Kidney epithelial cell (primary cell): ENCODE results near the gene TLR6. TPM values are rescaled to one million over a fixed set of nuclear protein-coding genes. Genes with fewer than 3 reads are reported as not detected.
"Not testable (repeated sequence)": the region's sequence is repeated elsewhere in the genome, so short reads cannot be mapped to it uniquely, and the experiment has no call there.

Experiments used
- DNase-seq: peaks from one replicate; pipeline ENCODE4 v3.0.0-alpha.2; 2010; ENCODE audit warnings: low read depth
- H3K27me3 ChIP-seq: 2 replicates; pipeline ENCODE4 v1.6.0; 2011; ENCODE audit warnings: low read length; ENCODE audit not compliant: control insufficient read depth, insufficient read depth
- H3K36me3 ChIP-seq: 2 replicates; pipeline ENCODE4 v1.5.1; 2011; ENCODE audit warnings: low read length; ENCODE audit not compliant: control insufficient read depth, insufficient read depth
- H3K4me3 ChIP-seq: 2 replicates; pipeline ENCODE4 v1.5.1; 2011; ENCODE audit warnings: low read depth, mild to moderate bottlenecking, control low read depth, low read length
- total RNA-seq: library from RNA; depleted of rRNA; stranded (reverse); fragments of >200 nt; gene quantifications from 2 replicates; pipeline ENCODE4 v1.2.3, GENCODE V29; 2015
- TF ChIP-seq, protein P1 (sequence below): IDR thresholded peaks from 2 replicates; pipeline ENCODE4 v1.5.1; 2011; ENCODE audit warnings: mild to moderate bottlenecking, moderate library complexity, low read length, control low read depth, inconsistent platforms; ENCODE audit not compliant: insufficient read depth, poor library complexity, severe bottlenecking

The TLR6 gene
- total RNA-seq, 1 donor from 2014 or later = 1.3 TPM

DNA sequence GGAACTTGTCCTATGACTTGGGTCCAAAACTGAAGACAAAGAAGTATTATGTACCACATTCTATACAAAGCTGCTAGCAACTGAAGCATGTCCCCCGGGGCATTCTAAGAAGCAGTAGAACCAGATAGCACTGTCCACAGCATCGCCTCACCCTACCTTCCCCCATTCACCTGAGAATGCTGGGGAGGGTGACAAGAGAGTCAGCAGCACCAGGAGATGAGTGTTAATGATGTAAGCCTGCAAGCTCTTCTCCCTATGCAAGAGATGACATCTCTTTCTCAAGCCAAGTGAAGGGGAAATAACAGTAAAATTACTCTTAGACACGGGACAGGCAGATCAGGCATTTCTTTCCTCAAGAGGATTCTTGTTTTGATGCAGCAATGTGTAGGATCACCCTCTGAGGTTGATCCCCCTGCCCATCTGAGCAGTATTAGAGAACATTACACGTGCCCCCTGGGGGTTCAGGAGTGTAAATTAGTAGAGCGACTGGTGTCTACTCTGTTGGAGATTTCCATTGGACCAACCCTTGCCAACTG lies 38.1 kb downstream of the TLR6 start:
- no peak for DNase-seq
- TF ChIP-seq, protein P1, sequence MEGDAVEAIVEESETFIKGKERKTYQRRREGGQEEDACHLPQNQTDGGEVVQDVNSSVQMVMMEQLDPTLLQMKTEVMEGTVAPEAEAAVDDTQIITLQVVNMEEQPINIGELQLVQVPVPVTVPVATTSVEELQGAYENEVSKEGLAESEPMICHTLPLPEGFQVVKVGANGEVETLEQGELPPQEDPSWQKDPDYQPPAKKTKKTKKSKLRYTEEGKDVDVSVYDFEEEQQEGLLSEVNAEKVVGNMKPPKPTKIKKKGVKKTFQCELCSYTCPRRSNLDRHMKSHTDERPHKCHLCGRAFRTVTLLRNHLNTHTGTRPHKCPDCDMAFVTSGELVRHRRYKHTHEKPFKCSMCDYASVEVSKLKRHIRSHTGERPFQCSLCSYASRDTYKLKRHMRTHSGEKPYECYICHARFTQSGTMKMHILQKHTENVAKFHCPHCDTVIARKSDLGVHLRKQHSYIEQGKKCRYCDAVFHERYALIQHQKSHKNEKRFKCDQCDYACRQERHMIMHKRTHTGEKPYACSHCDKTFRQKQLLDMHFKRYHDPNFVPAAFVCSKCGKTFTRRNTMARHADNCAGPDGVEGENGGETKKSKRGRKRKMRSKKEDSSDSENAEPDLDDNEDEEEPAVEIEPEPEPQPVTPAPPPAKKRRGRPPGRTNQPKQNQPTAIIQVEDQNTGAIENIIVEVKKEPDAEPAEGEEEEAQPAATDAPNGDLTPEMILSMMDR = no peak
- no peaks in the 10 kb centered on the region for H3K36me3 ChIP-seq

DNA sequence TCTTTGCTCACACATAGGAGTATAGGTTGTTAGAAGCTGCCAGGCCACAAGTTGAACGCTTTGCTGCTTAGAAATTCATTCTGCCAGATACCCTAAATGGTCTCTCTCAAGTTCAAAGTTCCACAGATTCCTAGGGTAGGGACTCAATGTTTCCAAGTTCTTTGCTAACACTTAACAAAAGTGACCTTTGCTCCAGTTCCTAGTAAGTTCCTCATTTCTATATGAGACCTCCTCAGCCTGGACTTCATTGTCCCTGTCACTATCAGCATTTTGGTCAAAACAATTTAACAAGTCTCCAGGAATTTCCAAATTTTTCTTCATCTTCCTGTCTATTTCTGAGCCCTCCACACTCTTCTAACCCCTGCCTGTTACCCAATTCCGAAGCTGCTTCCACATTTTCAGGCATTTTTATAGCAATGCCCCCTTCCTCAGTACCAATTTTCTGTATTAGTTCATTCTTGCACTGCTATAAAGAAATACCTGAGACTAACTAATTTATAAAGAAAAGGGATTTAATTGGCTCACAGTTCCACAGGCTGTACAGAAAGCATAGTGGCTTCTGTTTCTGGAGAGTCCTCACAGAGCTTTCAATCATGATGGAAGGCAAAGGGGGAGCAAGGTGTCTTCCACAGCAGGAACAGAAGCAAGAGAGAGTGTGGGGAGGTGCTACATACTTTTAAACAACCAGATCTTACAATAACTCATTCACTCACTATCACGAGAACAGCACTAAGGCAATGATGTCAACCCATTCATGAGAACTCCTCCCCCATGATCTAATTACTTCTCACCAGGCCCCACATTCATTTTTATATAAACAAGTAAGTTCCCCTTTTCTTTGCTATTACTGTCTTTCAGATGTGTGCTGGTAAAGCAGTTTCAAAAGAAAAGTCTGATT lies 40.5 kb downstream of the TLR6 start:
- Histone ChIP-seq H3K4me3 (no peak overlapping the region), H3K36me3 (no peaks in the 10 kb centered on the region), H3K27me3 (no peaks in the 10 kb centered on the region)
- TF ChIP-seq, protein P1 = no peak
- no peak for DNase-seq

More for the DNA sequence above, 38.1 kb downstream of the TLR6 start:
- H3K4me3 ChIP-seq = no peak overlapping the region
- no peaks in the 10 kb centered on the region for H3K27me3 ChIP-seq

DNA sequence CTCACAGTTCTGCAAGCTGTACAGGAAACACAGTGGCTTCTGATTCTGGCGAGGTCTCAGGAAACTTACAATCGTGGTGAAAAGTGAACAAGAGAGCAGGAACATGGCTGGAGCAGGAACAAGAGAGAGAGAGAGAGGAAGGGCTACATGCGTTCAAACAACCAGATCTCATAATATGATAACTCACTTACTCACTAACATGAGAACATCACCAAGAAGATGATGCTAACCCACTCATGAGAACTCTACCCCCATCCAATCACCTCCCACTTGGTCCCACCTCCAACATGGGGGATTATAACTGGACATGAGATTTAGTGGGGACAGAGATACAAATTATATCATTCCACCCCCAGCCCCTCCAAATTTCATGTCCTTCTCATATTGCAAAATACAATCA lies 42.2 kb downstream of the TLR6 start:
- Histone ChIP-seq H3K36me3 (no peaks in the 10 kb centered on the region), H3K27me3 (no peaks in the 10 kb centered on the region), H3K4me3 (no peak overlapping the region)
- TF ChIP-seq, protein P1 = no peak
- no peak for DNase-seq

DNA sequence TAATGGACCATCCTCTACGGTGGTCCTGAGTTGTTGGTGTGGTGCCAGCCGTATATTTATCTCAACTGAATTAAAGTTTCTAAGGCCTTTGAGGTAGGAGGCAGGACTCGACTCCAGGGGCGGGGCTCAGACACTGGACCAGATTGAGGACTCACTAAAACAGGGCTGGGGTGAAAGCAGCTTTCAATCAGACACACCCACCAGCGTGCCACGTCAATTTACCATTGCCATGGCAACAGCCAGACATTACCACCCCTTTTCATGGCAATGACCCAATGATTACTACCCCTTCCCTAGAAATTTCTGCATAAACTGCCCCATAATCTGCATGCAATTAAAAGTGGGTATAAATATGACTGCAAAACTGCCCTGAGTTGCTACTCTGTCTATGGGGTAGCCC lies 45.3 kb downstream of the TLR6 start:
- TF ChIP-seq, protein P1 = no peak
- Histone ChIP-seq H3K27me3 (no peaks in the 10 kb centered on the region), H3K4me3 (no peak overlapping the region), H3K36me3 (no peaks in the 10 kb centered on the region)
- DNase-seq = no peak

- H3K4me3 ChIP-seq, DNase-seq, H3K27me3 ChIP-seq, H3K36me3 ChIP-seq: not testable (repeated sequence)
Observed at GRCh38 chr4:38807462-38807861, 49.2 kb downstream of the TLR6 start.

GRCh38 chr4:38806251-38806650 lies 50.4 kb downstream of the TLR6 start:
- not testable (repeated sequence) for DNase-seq, H3K27me3 ChIP-seq, H3K36me3 ChIP-seq, H3K4me3 ChIP-seq
